Stimulated activated CD4-positive, alpha-beta T cell treated with anti-CD3 and anti-CD28 coated beads, Interleukin-1b, Interleukin-23, amount 100 ng/mL, for 4 hours (primary cell): ENCODE measurements around the gene ZMYM4.

Experiments
- DNase-seq, 2 donors: peaks; one replicate each; pipeline ENCODE4 v3.0.0-alpha.2; 2020; ENCODE audit warnings: low read depth in 2 of 2

Gene ZMYM4

DNA sequence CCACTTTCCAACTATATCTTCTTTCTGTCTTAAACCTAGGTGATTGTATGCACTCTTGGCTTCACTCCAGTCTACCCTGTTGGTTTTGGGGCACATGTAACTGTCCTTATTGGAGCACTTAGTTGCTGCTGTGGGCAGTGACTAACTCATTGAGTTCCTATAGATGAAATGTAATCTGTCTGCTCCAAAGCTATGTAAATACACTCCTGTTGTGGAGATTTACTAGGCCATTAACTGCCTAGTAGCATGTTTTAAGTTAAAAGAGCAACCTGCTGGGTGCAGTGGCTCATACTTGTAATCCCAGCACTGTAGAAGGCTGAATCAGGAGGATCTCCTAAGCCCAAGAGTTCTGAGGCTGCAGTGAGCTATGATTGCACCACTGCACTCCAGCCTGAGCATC, 137.6 kb downstream of the ZMYM4 start:
- DNase-seq = no peak

DNA sequence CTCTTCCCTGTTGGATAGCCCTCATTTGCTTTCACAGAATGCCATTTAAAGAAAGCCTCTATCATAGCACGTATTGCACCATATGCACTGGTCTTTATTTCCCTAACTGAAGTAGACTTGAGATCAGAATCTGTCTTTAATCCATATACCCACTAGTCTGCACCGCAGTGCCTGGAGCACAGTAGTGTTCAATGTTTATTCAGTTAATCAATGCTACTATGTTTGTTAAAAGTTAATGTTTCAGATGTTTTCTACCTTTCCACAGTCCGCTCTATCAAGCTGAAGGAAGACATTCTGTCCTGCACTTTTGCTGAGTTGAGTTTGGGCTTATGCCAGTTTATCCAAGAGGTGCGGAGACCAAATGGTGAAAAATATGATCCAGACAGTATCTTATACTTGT, 139.2 kb downstream of the ZMYM4 start:
- DNase-seq = no peak

DNA sequence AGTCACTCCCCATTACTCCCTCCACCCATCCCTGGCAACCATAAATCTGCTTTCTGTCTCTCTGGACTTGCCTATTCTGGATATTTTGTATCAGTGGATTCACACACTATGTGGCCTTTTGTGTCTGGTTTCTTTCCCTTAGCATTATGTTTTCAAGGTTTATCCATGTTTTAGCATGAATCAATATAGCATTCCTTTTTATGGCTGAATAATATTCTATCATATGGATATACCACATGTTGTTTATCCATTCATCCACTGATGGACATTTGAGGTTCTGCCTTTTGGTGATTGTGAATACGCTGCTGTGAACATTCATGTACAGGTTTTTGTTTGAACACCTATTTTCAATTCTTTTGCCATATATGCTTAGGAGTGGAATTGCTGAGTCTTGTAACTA, 140.4 kb downstream of the ZMYM4 start:
- no peak for DNase-seq

DNA sequence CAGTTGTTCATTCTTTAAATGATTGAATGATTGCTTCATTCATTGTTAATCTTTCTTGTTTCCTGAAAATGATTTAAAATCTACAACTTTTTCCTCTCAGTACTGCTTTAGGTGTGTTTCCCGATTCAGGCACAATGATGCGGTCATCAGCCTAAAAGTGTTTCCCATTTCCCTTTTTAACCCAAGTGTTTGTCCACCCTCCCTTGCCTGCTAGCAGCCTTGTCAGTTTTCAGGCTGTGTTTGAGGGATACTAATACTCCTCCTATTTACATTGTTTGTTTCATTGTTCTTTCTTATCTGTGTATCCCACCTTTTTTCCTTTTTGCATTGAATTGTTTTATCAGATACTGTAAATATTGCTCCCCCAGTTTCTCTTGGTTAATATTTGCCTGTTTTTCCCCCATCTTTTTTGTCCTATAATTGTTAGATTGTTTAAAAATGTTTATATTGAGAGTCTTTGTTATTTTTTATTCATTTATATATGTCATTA, 157.6 kb downstream of the ZMYM4 start:
- DNase-seq = no peak

DNA sequence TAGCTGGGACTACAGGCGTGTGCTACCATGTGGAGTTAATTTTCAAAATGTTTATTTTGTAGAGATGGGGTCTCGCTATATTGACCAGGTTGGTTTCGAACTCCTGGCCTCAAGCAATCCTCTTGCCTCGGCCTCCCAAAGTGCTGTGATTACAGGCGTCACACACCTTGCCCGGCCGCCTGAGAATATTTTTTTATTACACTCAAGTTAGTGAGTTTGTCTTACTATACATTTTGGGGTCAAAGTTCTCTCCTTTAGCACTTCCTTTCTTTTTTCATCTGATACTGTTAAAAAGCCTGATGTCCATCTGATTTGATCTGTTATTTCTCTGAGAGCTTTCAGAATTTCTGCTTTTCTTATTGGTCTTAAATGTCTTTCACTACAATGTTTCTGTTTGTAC, 159.9 kb downstream of the ZMYM4 start:
- DNase-seq = no peak

DNA sequence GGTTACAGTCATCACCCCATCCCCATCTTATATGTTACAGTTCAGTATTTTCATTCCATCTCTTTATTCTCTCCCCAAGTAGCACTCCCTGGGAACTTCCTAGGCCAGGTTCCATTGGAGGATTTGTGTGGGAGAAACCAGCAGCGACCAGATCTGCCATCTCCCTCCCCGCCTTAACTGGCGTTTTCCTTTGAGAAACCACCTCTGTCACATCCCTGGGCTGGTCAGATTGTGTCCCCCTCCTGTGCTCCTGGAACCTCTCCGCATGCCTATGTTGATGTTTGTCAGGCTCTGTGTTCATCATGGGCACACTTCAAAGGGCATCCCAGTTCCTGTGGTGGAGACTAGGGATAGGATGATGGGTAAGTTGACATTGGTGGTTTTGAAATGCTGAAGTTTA, 162.3 kb downstream of the ZMYM4 start:
- no peak for DNase-seq

DNA sequence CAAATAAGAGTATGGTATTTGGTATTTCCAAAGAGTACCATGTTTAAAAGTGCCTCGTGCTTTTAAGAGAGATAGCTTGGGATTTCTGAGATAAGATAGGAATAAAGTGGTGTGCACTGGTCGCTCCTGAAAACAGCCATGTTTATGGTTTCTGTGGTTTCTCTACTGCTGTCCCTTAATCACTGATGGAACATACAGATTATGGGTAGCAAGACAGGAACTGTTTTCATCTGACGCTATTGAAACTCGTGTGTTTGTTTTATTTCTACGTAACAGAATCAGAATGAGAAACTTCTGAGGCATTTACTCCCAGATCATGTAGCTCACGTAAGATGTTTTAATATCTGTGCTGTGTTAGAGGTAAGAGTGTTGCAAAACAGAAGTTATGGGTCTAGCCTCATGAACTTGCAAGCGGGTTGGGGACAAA, 162.7 kb downstream of the ZMYM4 start:
- DNase-seq = no peak

DNA sequence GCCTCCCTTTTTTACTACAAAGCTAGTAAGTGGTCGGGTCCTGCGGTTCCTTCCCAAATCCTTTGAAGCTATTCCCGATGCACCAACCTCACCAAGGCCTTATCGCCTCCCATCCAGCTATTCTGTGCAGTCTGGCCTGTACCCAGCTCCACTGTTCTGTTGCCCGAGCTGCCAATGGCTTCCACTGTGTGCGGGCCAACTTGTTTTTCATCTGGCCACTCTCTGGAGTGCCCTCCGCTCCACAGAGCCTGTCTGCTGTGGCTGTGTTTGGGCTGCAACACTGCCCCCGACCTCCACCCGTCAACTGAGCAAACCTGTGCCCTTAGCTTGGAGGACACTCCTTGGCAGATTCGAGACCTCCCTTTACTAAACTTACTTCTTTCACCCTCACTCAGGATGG, 163.7 kb downstream of the ZMYM4 start:
- DNase-seq = no peak

DNA sequence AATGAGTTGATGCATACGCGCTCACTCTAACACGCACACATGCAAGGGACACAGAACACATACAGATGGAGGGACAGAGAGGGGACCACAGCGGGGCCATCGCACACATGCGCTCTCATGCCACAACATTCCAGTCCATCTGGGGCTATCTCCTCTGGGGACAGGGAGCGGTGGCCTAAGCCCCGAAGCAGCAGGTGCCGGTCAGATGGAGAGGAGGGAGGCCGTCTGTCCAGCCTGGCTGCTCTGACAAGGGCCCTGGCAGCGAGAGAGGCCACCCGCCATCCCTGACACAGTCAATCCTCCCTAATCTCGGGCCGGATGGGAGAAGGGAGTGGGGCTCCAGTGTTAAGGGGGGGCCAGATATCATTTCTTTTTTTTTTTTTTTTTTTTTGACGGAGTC, 165.2 kb downstream of the ZMYM4 start:
- DNase-seq = no peak

DNA sequence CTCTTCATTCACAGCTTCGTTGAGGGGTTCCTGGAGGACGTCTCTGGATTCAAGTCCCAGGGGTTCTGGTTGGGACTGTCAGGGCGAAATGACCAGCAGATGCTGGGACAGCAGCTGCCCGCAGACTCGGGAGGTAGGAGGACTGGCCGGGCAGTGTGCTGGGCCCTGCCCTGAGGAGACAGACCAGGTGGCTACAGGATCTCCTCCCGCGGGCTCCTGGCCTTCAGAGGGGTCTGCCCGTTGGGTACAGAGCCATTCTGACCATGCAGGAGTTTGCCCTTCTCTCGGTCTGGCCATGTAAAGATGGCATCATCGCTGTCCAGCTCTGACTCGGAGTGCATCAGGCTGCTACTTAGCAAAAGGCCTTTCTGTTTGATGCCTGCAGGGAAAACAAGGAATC, 166.2 kb downstream of the ZMYM4 start:
- no peak for DNase-seq

DNA sequence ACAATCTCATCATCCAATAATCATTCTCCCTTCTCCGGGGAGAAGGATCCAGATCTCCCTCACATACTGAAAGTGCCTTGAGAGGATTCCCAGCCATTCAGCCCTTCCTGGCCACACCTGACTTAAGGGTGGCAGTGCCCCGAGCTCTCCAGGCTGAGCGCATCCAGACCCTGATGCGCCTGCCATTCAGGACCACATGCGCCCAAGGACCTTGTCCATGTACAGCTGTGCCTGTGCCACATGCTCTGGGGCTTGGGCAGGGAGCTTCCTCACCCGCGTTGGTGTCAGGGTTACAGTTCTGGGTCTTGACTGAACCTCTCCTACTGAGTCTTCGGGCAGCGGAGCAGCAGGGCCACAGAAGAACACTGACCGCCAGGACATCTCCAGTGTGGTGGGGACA, 167.6 kb downstream of the ZMYM4 start:
- no peak for DNase-seq

DNA sequence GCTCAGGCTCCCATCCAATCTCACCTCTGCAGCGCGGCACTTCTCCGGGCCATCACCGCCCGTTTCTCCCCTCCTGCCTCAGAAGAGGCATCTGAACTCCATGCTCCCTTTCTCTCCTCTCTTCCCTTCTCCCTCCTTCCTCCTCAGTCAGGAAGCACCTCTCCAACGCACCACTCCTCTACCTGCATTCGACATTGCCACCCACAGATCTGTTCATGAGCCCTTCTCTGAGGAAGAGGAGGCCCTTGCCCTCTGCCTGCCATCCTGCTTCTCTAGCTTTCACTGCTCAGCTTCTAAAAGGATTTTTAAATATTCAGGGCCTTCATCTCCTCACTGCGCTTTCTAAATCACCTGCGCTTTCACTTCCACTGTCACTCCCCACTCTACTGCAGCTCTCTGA, 168.7 kb downstream of the ZMYM4 start:
- no peak for DNase-seq

DNA sequence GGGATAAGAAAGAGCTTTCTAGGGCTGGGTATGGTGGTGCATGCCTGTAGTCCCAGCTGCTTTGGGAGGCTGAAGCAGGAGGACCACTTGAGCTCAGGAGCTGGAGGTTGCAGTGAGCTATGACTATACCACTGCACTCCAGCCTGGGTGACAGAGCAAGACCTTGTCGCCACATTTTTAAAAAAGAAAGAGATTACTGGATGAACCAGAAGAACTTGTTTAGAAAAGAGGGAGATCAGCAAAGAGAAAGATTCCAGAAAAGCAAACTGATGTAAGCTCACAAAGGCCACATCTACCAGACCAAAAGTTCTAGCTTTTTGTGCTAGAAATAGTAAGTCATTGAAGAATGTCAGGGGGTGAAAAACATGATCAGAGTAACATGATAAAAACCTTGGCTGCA, 171.1 kb downstream of the ZMYM4 start:
- no peak for DNase-seq

DNA sequence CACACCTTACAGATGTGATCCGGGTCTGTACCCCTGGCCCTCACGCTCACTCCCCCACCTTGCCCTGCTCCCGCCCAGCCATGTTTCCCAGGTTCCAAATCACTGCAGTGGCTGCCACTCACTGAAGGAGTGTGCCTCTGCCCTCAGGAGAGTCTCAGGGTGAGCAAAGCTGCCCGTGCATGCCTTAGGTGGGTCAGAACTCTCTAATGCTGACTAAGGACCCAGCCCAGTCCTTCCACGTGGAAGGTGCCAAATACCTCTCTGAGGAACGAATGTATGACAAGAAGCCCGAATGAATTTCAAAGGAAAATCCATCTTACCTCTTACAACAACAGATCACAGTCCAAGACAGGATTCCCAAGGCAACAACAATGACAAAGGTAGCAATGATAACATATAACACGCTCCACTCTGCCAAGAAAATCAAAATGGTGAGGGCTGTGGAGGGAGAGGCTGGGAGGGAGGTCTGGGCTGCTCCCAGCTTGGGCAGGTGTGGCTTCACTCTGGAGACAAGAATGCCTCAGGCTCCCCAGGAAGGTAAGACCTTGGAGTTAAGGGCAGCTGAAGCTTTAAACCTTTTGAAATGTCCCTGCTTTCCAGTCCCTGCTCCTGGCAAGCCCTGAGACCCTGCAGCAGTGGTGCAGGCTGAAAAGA, 173.5 kb downstream of the ZMYM4 start:
- no peak for DNase-seq

DNA sequence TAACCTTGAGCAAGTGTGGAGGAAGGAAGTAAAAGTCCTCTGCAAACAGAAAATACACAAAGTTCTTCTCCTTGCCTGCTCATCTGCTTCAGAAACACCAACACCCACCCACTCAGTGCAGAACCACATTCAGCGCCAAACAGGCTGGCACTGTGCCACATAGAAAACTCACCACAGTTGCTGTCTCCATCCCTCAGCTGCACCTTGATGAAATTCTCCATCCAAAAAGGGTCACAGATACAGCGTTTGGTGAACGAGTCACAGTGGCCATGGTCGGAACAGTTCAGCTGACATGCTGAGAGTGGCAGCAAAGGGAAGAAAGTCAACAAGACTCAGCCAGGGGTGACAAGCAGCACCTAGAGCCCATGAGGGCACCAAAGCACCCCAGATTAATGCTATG, 174.2 kb downstream of the ZMYM4 start:
- DNase-seq = peak; percentile 7 to 15

DNA sequence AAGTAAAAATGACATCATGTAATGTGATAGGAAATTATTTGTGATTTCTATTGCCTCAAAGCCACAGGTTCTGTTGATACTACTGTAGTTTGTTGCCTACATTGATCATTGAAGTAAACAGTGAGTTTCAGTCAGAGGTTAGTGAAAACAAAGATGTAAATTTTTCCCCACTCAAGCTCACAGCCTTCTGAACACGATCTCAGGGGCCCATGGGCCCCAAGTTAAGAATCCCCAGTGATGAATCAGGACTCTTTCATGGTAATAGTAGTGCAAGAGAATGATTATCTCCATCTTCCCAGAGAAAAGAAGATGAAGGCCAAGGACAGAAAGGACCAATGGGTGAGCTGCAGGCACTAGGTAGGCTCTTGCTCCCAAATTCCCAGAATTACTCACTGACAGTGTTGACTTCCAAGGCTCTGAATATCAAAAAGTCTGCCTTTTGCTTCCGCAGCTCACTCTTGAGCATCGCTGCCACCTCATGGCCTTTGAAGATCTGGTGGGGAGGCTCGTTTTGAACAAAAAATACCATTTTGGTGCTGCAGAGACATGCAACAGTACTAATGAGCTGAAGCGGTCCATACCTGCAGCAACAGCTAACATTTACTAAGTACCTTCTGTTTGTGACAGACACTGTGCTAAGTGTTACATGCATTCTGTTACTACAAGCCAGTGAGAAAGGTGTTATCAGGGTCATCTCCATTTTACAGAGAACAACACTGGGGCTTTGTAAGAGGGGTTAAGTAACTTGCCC, 175.4 kb downstream of the ZMYM4 start:
- no peak for DNase-seq

DNA sequence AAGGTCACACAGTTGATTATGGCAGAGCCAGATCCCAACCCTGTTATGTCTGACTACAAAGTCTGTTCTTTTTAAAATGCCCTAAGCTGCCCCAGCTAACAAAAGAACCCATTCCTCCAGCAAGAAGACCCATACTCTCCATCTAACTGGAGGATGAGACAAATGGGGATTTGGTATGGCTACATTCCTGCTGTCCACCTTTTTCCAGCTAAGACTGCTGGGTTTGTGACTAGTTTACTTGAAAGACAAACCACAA, 175.9 kb downstream of the ZMYM4 start:
- DNase-seq = no peak

DNA sequence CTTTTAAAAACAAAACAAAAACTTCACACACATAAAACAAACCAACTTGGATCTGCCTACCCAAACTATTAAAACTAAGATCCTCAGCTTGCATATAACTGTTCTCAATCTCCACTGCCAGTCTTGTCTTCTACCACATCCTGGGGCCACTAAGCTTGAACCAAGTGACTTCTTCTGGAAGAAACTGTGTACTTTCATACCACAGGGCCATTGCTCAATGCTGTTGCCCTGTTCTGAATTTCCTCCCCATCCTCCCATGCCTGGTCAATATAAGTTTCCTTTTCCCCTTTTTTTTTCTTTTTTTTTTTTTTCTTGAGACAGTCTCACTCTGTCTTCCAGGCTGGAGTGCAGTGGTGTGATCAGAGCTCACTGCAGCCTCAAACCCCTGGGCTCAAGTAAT, 178.8 kb downstream of the ZMYM4 start:
- no peak for DNase-seq

DNA sequence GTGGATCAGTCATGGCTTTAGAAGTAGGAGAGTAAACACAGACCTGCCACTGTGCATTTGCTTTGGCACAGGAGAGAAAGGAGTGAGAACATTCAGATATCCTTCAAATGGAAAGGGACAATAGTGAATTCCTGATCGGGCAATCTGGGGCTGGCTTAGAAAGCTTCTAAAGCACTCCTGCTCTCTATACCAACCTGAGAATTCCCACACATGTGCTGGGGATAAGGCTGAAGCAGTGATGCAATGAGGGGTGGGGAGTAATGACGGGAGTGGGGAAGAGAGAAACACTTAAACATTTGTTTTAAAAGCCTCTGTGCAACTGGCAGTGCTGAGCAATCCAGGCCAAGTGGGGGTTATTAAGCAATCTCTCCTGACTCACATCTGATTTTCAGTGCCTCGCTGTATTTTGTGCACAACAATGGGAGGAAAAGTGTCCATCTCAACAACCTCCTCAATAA, 179.9 kb downstream of the ZMYM4 start:
- DNase-seq = no peak

DNA sequence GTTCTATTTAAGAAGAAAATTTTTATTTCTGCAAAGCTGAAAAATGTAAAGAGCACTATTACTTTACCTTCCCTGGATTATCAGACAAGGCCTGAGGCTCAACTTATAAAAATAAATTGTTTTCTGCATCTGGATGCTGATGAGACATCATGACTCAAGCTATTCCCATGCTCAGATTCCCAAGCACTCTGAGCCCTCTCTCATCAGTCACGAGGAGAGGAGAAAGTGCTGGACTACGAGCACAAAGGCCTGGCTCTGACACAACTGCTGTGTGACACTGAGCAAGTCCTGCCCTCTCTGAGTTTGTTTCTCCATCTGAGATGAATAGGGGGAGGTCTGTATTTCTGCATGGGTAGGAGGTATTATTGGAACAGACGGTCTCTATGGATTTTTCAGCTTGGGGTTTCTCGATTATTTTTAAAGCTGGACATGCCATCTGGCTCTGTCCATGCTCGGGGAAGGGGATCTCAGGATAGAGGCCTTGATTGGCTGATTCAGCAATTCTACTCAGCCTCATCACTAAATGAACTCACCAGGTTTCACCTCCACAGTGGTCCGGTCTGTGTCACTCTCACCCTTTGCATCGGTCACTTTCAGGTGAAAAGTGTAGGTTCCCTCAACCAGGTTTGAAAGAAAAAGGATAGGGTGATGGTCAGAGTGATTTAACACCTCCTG, 181.0 kb downstream of the ZMYM4 start:
- DNase-seq = no peak

DNA sequence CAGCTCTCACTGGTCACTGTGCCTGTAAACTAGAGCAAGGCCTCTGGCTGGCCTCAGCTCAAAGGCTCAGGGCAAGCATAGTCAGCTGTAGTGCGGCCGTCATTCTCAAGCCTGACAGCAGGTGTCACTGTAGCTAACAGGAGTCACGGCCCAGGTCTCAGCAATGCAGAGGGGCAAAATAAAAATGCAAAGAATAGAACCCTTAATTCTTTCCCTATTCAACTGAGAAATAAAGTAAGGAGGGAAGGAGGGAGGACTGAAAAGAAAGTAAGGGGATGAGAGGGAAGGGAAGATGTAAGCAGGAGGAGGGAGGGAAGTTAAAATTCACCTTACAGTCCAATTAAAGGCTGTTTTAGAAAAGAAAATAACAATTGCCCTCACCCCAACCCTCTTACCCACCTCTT, 182.6 kb downstream of the ZMYM4 start:
- peak; percentile 72 to 79 for DNase-seq

DNA sequence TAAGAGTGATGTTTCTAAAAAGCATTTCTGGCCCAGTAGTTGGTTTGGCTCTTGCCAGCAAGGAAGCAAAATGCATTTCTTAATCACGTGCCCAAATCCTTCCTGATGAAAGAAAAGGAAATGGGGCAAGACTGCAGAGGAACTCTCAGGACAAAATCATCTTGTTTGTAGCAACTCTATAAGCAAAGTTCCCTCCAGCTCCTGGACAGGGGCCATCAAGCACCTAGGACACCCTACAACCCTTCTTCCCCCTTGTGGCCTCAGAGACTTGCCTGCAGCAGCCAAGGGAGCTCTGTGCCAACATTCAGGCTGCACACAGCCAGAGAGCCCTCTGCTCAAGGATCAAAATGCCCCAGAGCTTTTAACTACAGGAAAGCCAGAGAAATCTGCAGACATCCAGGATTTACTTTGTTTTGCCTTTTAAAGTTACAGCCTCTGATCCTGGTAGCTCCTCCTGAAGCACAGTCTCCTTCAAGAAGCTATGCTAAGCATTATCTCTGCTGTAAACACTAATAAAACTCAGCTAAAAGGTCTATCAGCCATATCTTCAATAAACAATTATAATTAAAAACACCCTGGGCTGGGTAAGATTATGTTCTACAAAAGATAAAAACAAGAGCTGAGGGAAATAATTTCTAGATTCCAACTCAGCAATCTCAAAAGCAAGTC, 183.7 kb downstream of the ZMYM4 start:
- DNase-seq = no peak

DNA sequence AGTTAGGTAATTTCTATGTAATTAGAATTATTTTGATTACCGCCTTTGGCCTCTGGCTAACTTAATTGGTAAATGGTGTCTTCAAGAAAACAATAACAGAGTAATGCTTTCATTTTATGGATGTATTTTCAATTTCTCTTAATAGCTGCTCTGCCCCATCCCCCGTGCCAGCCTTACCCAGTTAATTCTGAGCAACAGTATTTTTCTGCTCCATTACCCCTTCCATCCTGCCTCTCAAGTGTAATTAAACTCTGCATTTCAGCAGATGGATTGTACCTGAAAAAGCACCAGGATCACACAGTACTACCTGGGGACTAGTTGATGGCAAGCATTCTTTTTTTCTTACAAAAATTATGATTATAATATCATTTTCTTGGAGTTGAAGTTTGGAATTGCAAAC, 184.5 kb downstream of the ZMYM4 start:
- no peak for DNase-seq
